Activated naive CD8-positive, alpha-beta T cell treated with anti-CD3 and anti-CD28 coated beads, Interleukin-2, amount 10 ng/mL, durations not matched to agents 7 days and 5 days (primary cell): Measurements from ENCODE around the gene KTI12. TPM values are rescaled to one million over a fixed set of nuclear protein-coding genes. Genes with fewer than 3 reads are reported as not detected.
"Not testable (repeated sequence)": the region's sequence is repeated elsewhere in the genome, so short reads cannot be mapped to it uniquely, and the experiment has no call there.

Experiments used
- ATAC-seq: fragments of 150-1000 bp; cut with Tn5 transposase; one replicate; pipeline ENCODE4 v1.10.0; 2021; ENCODE audit warnings: low read depth, moderate library complexity
- POLR2A ChIA-PET: fragments of 350-600 bp; sonication (Branson Sonifier 250); formaldehyde crosslinking; loops from one replicate; lab custom pipeline; 2021; ENCODE audit warnings: antibody characterized with exemption; lab: Charles Lee
- DNase-seq: peaks from one replicate; pipeline ENCODE4 v3.0.0; 2021
- H3K27ac Mint-ChIP-seq: one replicate; pipeline ENCODE4 v1.8.0; 2022; ENCODE audit warnings: mild to moderate bottlenecking, mixed read lengths
- H3K27me3 Mint-ChIP-seq: one replicate; pipeline ENCODE4 v1.8.0; 2022; ENCODE audit warnings: mild to moderate bottlenecking, moderate library complexity, mixed read lengths
- H3K36me3 Mint-ChIP-seq: one replicate; pipeline ENCODE4 v1.8.0; 2021; ENCODE audit warnings: mild to moderate bottlenecking, mixed read lengths
- H3K4me1 Mint-ChIP-seq: one replicate; pipeline ENCODE4 v1.8.0; 2021; ENCODE audit warnings: mixed read lengths
- H3K4me3 Mint-ChIP-seq: one replicate; pipeline ENCODE4 v1.8.0; 2022; ENCODE audit warnings: mild to moderate bottlenecking, moderate library complexity, mixed read lengths
- H3K9me3 Mint-ChIP-seq: one replicate; pipeline ENCODE4 v1.8.0; 2021; ENCODE audit warnings: mixed read lengths
- total RNA-seq, 2 experiments: library from RNA; stranded (reverse); gene quantifications; one replicate each; pipeline ENCODE4 v1.2.3, GENCODE V29; 2021

Gene KTI12
- total RNA-seq, 2 experiments from 2014 or later, result 12.5 to 14.6 TPM

GRCh38 chr1:52032785-52033131 is 852 bp downstream of the KTI12 start:
- no peaks in the 10 kb centered on the region for H3K9me3 Mint-ChIP-seq
- no peaks in the 10 kb centered on the region for H3K27me3 Mint-ChIP-seq
- POLR2A ChIA-PET, result interaction anchor here (0.6 to 2.3 kb wide), 7 partner anchors 13 to 549 kb away, joined by 3 to 27 read pairs (median 5); partner anchors contain the start of genes BTF3L4, NRDC and TXNDC12

GRCh38 chr1:52032124-52032784 is 1.4 kb downstream of the KTI12 start:
- H3K4me3 Mint-ChIP-seq, result peak overlapping the region; percentile 90
- no peaks in the 10 kb centered on the region for H3K27me3 Mint-ChIP-seq
- H3K36me3 Mint-ChIP-seq, result peaks cover 28% of the 10 kb centered on the region
- POLR2A ChIA-PET, result interaction anchor here (1.9 to 2.3 kb wide), 3 partner anchors 17 to 24 kb away, joined by 5 to 27 read pairs (median 16); partner anchors contain the start of genes BTF3L4 and TXNDC12
- DNase-seq (no peak), ATAC-seq (no peak)
- H3K4me1 Mint-ChIP-seq, result peaks cover 33% of the 10 kb centered on the region
- peak overlapping the region; percentile 93 for H3K27ac Mint-ChIP-seq
- H3K9me3 Mint-ChIP-seq, result no peaks in the 10 kb centered on the region

More at GRCh38 chr1:52032785-52033131, 852 bp downstream of the KTI12 start:
- ATAC-seq, result no peak
- Mint-ChIP-seq H3K27ac (peak overlapping the region; percentile 93), H3K4me3 (peak overlapping the region; percentile 90), H3K4me1 (peaks cover 33% of the 10 kb centered on the region), H3K36me3 (peaks cover 26% of the 10 kb centered on the region)
- DNase-seq, result no peak

DNA sequence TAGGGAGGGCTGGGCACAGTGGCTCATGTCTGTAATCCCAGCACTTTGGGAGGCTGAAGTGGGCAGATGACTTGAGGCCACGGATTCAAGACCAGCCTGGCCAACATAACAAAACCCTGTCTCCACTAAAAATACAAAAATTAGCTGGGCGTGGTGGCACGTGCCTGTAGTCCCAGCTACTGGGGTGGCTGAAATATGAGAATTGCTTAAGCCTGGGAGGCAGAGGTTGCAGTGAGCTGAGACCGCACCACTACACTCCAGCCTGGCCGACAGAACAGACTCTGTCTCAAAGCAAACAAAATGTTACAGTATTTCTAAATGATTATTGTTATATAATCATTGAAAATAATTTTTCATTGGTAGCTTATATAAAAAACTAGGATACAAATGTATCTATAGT is 4.8 kb downstream of the KTI12 start:
- H3K4me1 Mint-ChIP-seq, result peaks cover 29% of the 10 kb centered on the region
- H3K27me3 Mint-ChIP-seq, DNase-seq, H3K9me3 Mint-ChIP-seq, ATAC-seq, H3K4me3 Mint-ChIP-seq, POLR2A ChIA-PET, H3K27ac Mint-ChIP-seq: not testable (repeated sequence)
- peaks cover 41% of the 10 kb centered on the region for H3K36me3 Mint-ChIP-seq

DNA sequence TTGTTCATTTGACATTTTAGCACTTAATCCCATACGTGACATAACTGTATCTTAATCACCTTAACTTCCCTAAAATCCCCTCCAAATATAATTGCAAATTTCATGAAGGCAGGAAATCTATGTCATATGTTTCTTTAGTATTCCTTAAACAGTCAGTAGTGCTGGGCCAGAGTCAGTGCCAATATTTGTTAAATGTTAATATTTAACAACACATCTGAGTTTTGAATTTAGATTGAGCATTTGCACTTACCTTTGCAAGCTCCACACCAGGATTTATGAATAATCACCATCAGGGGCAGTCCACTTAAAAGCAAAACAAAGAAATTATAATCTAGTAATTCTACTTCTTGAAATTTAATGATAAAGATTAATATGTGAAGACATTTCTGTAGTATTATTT is 5.3 kb downstream of the KTI12 start:
- POLR2A ChIA-PET, result no interaction called here
- DNase-seq, result no peak
- H3K36me3 Mint-ChIP-seq, result peaks cover 42% of the 10 kb centered on the region
- no peak for ATAC-seq
- H3K27me3 Mint-ChIP-seq, result no peaks in the 10 kb centered on the region
- H3K27ac Mint-ChIP-seq, result no peak overlapping the region
- H3K4me1 Mint-ChIP-seq, result peaks cover 27% of the 10 kb centered on the region
- H3K9me3 Mint-ChIP-seq, result no peaks in the 10 kb centered on the region
- no peak overlapping the region for H3K4me3 Mint-ChIP-seq

DNA sequence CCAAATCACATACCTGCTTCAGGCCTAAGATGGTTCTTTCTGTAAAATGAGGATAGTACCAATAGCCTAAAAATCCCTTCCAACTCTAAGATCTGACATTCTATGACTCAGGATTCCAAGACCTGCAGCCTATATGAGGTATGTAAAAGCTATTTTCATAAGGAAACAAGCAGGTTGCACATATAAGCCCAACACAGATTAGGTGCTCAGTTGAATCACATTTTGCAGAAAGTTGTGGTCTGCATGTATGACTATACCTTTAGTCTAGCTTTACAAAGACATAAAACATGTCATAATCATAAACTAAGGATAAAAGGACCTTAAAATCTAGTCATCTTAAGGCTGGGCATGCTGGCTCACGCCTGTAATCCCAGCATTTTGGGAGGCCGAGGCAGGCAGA is 7.3 kb downstream of the KTI12 start:
- POLR2A ChIA-PET, result no interaction called here
- H3K9me3 Mint-ChIP-seq, result no peaks in the 10 kb centered on the region
- no peak for ATAC-seq
- DNase-seq, result no peak
- peaks cover 36% of the 10 kb centered on the region for H3K36me3 Mint-ChIP-seq
- H3K4me1 Mint-ChIP-seq, result peaks cover 13% of the 10 kb centered on the region
- no peaks in the 10 kb centered on the region for H3K27me3 Mint-ChIP-seq
- no peak overlapping the region for H3K27ac Mint-ChIP-seq
- no peak overlapping the region for H3K4me3 Mint-ChIP-seq

- POLR2A ChIA-PET, result no interaction called here
- no peak for DNase-seq
- no peak for ATAC-seq
- Mint-ChIP-seq H3K4me1 (peaks cover 2% of the 10 kb centered on the region), H3K27ac (no peak overlapping the region), H3K4me3 (no peak overlapping the region), H3K27me3 (no peaks in the 10 kb centered on the region), H3K9me3 (no peaks in the 10 kb centered on the region), H3K36me3 (peaks cover 34% of the 10 kb centered on the region)
These were observed 11.5 kb downstream of the KTI12 start for GRCh38 chr1:52022133-52022532.

GRCh38 chr1:52008071-52008809 is 25.4 kb downstream of the KTI12 start:
- ATAC-seq (no peak), DNase-seq (no peak)
- POLR2A ChIA-PET, result interaction anchor here (0.7 kb wide), 1 partner anchor 619 kb away, joined by 3 read pairs; no protein-coding TSS in a partner anchor
- H3K27ac Mint-ChIP-seq, result no peak overlapping the region
- H3K9me3 Mint-ChIP-seq, result no peaks in the 10 kb centered on the region
- H3K36me3 Mint-ChIP-seq, result no peaks in the 10 kb centered on the region
- H3K4me3 Mint-ChIP-seq, result no peak overlapping the region
- peaks cover 2% of the 10 kb centered on the region for H3K4me1 Mint-ChIP-seq
- H3K27me3 Mint-ChIP-seq, result peaks cover 30% of the 10 kb centered on the region

DNA sequence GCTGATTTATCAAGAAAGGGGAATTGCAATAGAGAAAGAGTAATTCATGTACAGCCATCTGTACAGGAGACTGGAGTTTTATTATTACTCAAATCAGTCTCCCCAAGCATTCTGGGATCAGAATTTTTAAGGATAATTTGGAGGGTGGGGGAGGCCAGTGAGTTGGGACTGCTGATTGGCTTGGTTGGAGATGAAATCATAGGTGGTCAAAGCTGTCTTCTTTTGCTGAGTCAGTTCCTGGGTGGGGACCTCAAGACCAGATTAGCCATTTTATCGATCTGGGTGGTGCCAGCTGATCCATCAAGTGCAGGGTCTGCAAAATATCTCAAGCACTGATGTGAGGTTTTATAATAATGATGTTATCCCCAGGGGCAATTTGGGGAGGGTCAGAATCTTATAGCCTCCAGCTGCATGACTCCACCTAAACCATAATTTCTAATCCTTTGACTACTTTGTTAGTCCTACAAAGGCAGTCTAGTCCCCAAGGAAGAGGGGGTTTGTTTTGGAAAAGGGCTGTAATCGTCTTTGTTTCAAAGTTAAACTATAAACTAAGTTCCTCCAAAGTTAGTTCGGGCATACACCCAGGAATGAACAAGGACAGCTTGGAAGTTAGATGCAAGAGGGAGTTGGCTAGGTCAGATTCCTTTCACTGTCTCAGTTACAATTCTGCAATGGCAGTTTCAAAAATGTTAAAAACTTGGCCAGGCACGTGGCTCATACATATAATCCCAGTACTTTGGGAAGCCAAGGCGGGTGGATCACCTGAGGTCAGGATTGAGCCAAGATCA is 26.2 kb downstream of the KTI12 start:
- POLR2A ChIA-PET, result interaction anchor here (0.7 kb wide), 1 partner anchor 620 kb away, joined by 3 read pairs; no protein-coding TSS in a partner anchor
- DNase-seq (no peak), ATAC-seq (no peak)
- Mint-ChIP-seq H3K27me3 (peaks cover 30% of the 10 kb centered on the region), H3K27ac (no peak overlapping the region), H3K4me1 (peaks cover 2% of the 10 kb centered on the region), H3K9me3 (no peaks in the 10 kb centered on the region), H3K36me3 (no peaks in the 10 kb centered on the region), H3K4me3 (no peak overlapping the region)

GRCh38 chr1:52006081-52006553 is 27.5 kb downstream of the KTI12 start:
- H3K27ac Mint-ChIP-seq, H3K36me3 Mint-ChIP-seq, DNase-seq, POLR2A ChIA-PET, H3K4me1 Mint-ChIP-seq, ATAC-seq, H3K4me3 Mint-ChIP-seq, H3K9me3 Mint-ChIP-seq: not testable (repeated sequence)
- peaks cover 27% of the 10 kb centered on the region for H3K27me3 Mint-ChIP-seq

GRCh38 chr1:52005548-52005947 is 28.1 kb downstream of the KTI12 start:
- H3K9me3 Mint-ChIP-seq, DNase-seq, H3K4me1 Mint-ChIP-seq, ATAC-seq, H3K4me3 Mint-ChIP-seq, H3K27ac Mint-ChIP-seq, POLR2A ChIA-PET, H3K36me3 Mint-ChIP-seq: not testable (repeated sequence)
- H3K27me3 Mint-ChIP-seq, result peaks cover 27% of the 10 kb centered on the region

DNA sequence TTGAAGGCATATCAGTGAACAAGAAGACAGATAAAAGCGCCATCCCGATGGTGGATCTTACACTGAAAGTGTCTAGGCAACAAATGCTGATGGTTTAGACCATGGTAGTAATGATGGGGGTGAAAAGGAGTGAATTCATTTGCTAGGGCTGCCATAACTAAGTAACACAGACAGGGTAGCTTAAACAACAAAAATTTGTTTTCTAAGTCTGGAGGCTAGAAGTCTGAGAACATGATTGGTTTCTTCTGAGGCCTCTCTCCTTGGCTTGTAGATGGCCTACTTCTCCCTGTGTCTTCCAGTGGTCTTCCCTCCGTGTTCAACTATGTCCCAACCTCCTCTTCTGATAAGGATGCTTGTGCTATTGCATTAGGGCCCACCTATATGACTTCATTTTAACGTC is 29.7 kb downstream of the KTI12 start:
- H3K27me3 Mint-ChIP-seq, result peaks cover 27% of the 10 kb centered on the region
- no peak for ATAC-seq
- no peak overlapping the region for H3K27ac Mint-ChIP-seq
- H3K4me1 Mint-ChIP-seq, result peaks cover 2% of the 10 kb centered on the region
- H3K4me3 Mint-ChIP-seq, result no peak overlapping the region
- no peaks in the 10 kb centered on the region for H3K36me3 Mint-ChIP-seq
- POLR2A ChIA-PET, result no interaction called here
- no peaks in the 10 kb centered on the region for H3K9me3 Mint-ChIP-seq
- DNase-seq, result no peak

GRCh38 chr1:52002038-52002917 is 31.3 kb downstream of the KTI12 start:
- H3K27me3 Mint-ChIP-seq, result peaks cover 18% of the 10 kb centered on the region
- H3K4me3 Mint-ChIP-seq, result no peak overlapping the region
- POLR2A ChIA-PET, result no interaction called here
- H3K9me3 Mint-ChIP-seq, result no peaks in the 10 kb centered on the region
- no peaks in the 10 kb centered on the region for H3K36me3 Mint-ChIP-seq
- ATAC-seq (peak; percentile 94), DNase-seq (no peak)
- no peak overlapping the region for H3K27ac Mint-ChIP-seq
- peaks cover 2% of the 10 kb centered on the region for H3K4me1 Mint-ChIP-seq
